ENCODE data around the gene FSHR. TPM values are rescaled to one million over a fixed set of nuclear protein-coding genes. Genes with fewer than 3 reads are reported as not detected.

The FSHR gene
- total and polyA plus RNA-seq, 2 of the 4 experiments (the other 2 are of a cell fraction): not detected

DNA sequence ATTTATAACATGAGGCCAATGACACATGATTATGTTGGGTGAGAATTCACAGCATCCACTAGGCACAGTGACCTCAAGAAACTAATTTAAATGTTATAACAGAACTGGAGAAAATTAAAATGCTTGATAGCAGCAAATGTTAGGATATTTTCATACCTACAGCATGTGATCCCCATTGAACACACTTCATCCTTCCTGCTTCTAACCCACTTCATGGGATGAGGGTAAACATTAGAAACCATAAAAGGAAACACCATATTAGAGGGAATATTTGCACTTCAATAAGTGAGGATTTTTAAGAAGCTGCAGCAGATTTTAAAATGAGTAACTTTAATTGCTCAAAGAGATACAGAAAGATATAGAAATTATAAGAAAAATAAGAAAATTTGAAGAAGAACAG, 117.1 kb downstream of the FSHR start:
- Histone ChIP-seq H4K91ac (ENCODE audit: insufficient read depth, low read depth, low read length) (no peak overlapping the region), H3K9me1 (ENCODE audit: insufficient read depth, low read length) (no peaks in the 10 kb centered on the region), H3K9me3 (ENCODE audit: control insufficient read depth, insufficient read depth, low read length) (no peaks in the 10 kb centered on the region), H3K27ac (ENCODE audit: insufficient read depth, low read length) (no peak overlapping the region), H3K18ac (ENCODE audit: low read depth, low read length) (no peak overlapping the region), H3K4ac (ENCODE audit: low read depth, low read length) (no peak overlapping the region), H3K23ac (ENCODE audit: low read depth, low read length) (no peak overlapping the region), H3K36me3 (ENCODE audit: control insufficient read depth, insufficient read depth, low read length) (no peaks in the 10 kb centered on the region), H2AK9ac (replicated peaks; ENCODE audit: low read depth, low read length, poor library complexity) (no peak overlapping the region), H3K9ac (ENCODE audit: low read depth, low read length) (no peak overlapping the region), H3K4me1 (ENCODE audit: control insufficient read depth, insufficient read depth, low read length) (no peaks in the 10 kb centered on the region), H3K79me1 (ENCODE audit: low read depth in 1 of 2, low read length in 2 of 2) (no peaks in the 10 kb centered on the region), H3K27me3 (ENCODE audit: control insufficient read depth, insufficient read depth, low read length) (no peaks in the 10 kb centered on the region), H2BK15ac (ENCODE audit: low read depth, low read length) (no peak overlapping the region), H3K14ac (replicated peaks; ENCODE audit: low read depth, low read length) (no peak overlapping the region), H3K4me3 (ENCODE audit: insufficient read depth, low read depth, low read length) (no peak overlapping the region), H3K4me2 (ENCODE audit: low read depth, low read length) (no peak overlapping the region), H3K56ac (ENCODE audit: extremely low read depth, insufficient read depth, low read length) (no peak overlapping the region), H2BK20ac (ENCODE audit: low read depth, low read length) (no peak overlapping the region), H4K8ac (ENCODE audit: low read depth in 2 of 2, low read length in 2 of 2) (no peak overlapping the region), H2AFZ (replicated peaks; ENCODE audit: low read length, poor library complexity) (no peak overlapping the region), H4K20me1 (ENCODE audit: insufficient read depth, low read length) (no peaks in the 10 kb centered on the region), H2AK5ac (ENCODE audit: low read depth, low read length) (no peak overlapping the region), H2BK5ac (ENCODE audit: low read depth, low read length, poor library complexity, severe bottlenecking) (no peak overlapping the region), H4K5ac (ENCODE audit: low read depth, low read length) (no peak overlapping the region), H2BK120ac (ENCODE audit: low read depth, low read length) (no peak overlapping the region)
- DNase-seq (no peak), ATAC-seq (ENCODE audit: low read depth) (no peak)
- dilution Hi-C loops (cut with HindIII; ENCODE audit: low sequenced_read_pairs, unreplicated experiment): no loop called here
- in situ Hi-C loops (cut with MboI; ENCODE audit: low sequenced_read_pairs): no loop called here
- ChIA-PET CTCF (no interaction called here), POLR2A (ENCODE audit: unreplicated experiment) (no interaction called here)
- intact Hi-C loops (cut with micrococcal nuclease): no loop called here
- TF ChIP-seq CEBPB (IDR thresholded peaks at IDR 0.05; ENCODE audit: low read depth, low read length) (no peak), RAD21 (IDR thresholded peaks at IDR 0.05; ENCODE audit: low read length) (no peak), NFE2L2 (IDR thresholded peaks at IDR 0.05; ENCODE audit: low read depth, low read length) (no peak), MAFK (IDR thresholded peaks at IDR 0.05; ENCODE audit: low read depth, low read length) (no peak), MXI1 (IDR thresholded peaks at IDR 0.05; ENCODE audit: borderline replicate concordance, low read depth, low read length) (no peak), SMC3 (IDR thresholded peaks at IDR 0.05; ENCODE audit: low read depth, low read length) (no peak), ELK1 (IDR thresholded peaks at IDR 0.05; ENCODE audit: borderline replicate concordance, low read depth, low read length) (no peak)
- BruUV-seq (replicated peaks): no TSS peak

Measured in IMR-90 (cell line).